GM20000 (cell line): ENCODE data around the gene CENPV.

Experiments used
- DNase-seq: peaks from one replicate; pipeline ENCODE4 v3.0.0; 2012; ENCODE audit warnings: low spot score
- TF ChIP-seq, protein P1 (sequence below): IDR thresholded peaks from 2 replicates; pipeline ENCODE4 v1.5.1; 2012; ENCODE audit warnings: mild to moderate bottlenecking, control low read depth; ENCODE audit errors: extremely low read depth, missing control alignments

CENPV gene

DNA sequence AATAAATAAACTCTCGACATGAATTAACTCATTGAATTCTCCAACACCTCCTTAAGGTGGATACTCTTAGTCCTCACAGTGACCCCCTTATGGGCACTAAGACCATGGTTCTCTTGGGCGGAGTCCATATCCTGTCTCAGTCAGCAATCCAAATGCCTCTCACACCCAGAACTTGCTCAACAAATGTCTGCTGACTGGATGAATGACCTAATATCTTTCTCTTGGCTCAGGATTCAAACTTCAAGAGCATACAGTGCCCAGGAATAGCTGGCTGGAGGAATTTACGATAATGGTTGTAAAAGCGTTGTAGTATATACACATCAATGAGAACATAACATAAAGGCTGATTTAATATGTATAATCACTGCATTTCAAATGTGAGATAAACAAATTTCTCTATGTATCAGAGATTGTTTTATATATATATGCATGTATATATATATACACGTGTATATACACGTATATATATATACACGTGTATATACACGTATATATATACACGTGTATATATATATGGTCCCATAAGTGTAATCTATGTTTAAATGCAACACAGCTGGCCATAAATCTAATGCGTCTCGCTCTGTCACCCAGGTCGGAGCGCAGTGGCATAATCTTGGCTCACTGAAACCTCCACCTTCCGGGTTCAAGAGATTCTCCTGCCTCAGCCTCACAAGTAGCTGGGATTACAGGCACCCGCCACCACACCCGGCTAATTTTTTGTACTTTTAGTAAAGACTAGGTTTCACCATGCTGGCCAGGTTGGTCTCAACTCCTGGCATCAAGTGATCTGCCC is 21.1 kb upstream of the CENPV start:
- DNase-seq = no peak
- TF ChIP-seq, protein P1, sequence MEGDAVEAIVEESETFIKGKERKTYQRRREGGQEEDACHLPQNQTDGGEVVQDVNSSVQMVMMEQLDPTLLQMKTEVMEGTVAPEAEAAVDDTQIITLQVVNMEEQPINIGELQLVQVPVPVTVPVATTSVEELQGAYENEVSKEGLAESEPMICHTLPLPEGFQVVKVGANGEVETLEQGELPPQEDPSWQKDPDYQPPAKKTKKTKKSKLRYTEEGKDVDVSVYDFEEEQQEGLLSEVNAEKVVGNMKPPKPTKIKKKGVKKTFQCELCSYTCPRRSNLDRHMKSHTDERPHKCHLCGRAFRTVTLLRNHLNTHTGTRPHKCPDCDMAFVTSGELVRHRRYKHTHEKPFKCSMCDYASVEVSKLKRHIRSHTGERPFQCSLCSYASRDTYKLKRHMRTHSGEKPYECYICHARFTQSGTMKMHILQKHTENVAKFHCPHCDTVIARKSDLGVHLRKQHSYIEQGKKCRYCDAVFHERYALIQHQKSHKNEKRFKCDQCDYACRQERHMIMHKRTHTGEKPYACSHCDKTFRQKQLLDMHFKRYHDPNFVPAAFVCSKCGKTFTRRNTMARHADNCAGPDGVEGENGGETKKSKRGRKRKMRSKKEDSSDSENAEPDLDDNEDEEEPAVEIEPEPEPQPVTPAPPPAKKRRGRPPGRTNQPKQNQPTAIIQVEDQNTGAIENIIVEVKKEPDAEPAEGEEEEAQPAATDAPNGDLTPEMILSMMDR = no peak

DNA sequence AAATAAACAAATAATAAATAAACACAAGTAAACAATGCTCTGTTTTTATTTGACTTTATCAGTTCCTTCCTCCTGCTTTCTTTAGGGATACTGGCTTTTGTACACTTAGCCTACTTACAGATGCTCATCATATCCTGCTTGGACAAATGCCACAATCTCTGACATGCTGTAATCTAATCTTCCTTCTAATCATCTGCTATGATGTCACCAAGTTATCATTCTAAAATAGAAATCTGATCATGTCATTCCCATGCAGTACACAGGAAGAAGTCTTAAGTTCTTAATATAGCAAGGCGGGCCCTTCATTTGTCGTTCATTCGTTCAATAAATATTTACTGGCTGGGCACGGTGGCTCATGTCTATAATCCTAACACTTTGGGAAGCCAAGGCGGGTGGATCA is 18.5 kb upstream of the CENPV start:
- TF ChIP-seq, protein P1 = no peak
- DNase-seq = no peak

DNA sequence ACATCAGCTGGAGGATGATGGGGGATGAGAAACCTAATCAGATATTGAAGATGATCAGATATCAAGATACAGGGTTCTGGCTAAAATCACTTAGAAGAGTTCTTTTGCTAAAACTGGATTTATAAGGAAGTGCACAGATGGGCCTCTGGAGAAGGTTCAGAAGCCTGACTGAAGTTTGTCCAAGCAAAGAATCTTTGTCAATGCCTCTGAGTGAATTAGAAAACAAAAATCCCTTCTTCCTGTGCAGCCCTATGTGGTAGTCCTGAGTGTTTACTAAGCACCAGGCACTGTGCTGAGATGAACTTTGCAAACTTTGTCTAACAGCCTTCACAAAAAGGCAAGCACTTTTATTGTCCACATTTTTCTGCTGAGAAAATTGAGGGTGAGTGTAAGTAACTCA is 11.4 kb upstream of the CENPV start:
- TF ChIP-seq, protein P1 = no peak
- no peak for DNase-seq

DNA sequence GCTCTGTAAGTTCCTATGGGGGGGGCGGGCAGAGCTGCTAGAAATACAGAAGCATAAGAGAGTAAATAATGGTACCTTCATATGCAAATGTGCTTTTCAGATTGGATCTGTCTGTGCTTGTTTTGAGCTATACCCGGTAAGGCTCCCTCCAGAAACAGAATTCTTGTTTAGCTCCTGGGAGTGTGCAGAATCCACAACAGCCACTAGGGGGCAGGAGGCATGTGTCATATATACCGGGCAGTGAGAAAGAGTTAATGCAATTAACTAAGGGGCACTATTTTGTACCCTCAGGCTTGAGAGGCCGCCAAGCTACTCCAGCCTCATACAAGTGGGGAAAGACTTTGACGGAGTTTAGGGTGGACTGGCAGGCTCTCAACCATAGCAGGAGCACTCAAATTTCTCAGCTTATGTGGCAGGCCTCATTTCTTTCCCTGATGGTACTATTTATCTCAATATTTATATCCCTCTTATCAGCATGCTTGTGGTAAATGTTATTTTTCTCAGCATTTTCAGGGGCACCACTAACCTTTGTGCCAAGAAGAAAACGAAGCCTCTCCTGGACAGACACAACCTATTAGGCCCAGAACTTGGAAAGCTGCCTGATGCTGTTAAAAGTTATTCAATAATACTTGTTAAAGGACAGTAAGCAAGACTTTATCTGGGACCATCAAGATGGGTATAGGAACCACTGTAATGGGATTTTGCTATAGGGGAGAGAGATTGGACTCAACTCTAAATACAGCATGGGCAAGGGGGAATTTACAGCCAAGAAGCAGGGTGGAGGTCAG is 10.7 kb upstream of the CENPV start:
- TF ChIP-seq, protein P1 = peak; percentile 90
- DNase-seq = peak; percentile 79

DNA sequence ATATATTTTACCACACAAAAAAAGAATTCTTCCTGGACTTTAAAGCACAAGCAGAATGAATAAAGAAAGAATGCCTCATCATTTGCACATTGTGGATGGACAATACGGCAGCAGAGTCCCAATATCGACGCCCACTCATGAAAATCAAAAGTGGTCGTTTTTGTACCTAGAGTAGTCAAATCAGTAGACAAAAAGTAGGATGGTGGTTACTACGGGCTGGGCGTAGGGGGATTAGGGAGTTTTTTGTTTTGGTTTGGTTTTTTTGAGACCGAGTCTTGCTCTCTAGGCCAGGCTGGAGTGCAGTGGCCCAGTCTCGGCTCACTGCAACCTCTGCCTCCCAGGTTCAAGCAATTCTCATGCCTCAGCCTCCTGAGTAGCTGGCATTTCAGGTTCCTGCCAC is 8.6 kb upstream of the CENPV start:
- TF ChIP-seq, protein P1 = no peak
- DNase-seq = no peak

DNA sequence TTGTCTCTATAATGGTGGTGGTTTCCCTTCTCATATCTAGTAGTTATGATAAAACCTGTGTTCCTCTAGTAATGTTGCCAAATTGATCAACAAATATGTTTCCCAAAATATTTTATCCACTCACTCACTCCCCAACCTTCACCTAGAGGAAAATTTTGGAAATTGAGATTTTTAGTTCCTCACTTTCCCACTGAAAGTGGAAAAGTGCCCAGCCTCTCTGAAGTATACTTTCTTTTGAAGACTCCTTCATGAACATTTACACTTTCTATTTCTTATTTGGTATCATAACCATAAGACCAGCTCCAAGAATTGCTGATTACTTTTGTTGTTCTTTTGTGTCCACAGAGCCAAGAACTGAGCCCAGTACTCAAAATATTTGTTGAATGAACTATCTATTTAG is 5.1 kb upstream of the CENPV start:
- no peak for DNase-seq
- TF ChIP-seq, protein P1 = no peak

DNA sequence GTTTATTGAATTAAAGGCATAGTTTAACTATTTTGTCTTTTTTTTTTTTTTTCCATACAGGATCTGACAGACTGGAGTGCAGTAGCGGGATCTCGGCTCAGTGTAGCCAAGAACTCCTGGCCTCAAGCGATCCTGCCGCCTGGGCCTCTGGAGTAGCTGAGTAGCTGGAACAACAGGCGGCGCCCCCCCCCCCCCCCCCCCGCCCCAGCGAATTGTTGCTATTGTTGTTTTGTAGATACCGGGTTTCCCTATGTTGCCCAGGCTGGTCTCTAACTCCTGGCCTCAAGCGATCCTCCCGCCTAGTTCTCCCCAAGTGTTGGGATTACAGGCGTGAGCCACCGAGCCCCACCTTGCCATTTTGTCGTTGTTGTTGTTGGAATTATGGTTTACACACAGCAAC is 1.3 kb upstream of the CENPV start:
- TF ChIP-seq, protein P1 = no peak
- no peak for DNase-seq
